EH (cell line): ENCODE measurements around the gene ZNF462.

Experiments
- DNase-seq: peaks from one replicate; pipeline ENCODE4 v3.0.0-alpha.2; 2015; ENCODE audit warnings: low read depth

The ZNF462 gene

GRCh38 chr9:106864373-106865143, 1.6 kb downstream of the ZNF462 start:
- peak; percentile 52 for DNase-seq

- DNase-seq, result no peak
Measured at GRCh38 chr9:106866243-106866642, 3.3 kb downstream of the ZNF462 start.

- no peak for DNase-seq
Measured at GRCh38 chr9:106867286-106867685, 4.3 kb downstream of the ZNF462 start.

GRCh38 chr9:106868087-106868486, 5.1 kb downstream of the ZNF462 start:
- DNase-seq, result no peak

- no peak for DNase-seq
Measured at GRCh38 chr9:106868565-106868964, 5.6 kb downstream of the ZNF462 start.

- DNase-seq, result no peak
Measured at GRCh38 chr9:106869028-106869427, 6.1 kb downstream of the ZNF462 start.

GRCh38 chr9:106869458-106869857, 6.5 kb downstream of the ZNF462 start:
- peak; percentile 44 for DNase-seq

GRCh38 chr9:106872641-106873040, 9.7 kb downstream of the ZNF462 start:
- DNase-seq, result no peak

- DNase-seq, result no peak
Measured at GRCh38 chr9:106874031-106874430, 11.1 kb downstream of the ZNF462 start.

GRCh38 chr9:106874652-106875051, 11.7 kb downstream of the ZNF462 start:
- DNase-seq, result no peak

GRCh38 chr9:106875529-106875928, 12.6 kb downstream of the ZNF462 start:
- DNase-seq, result no peak

GRCh38 chr9:106877345-106877744, 14.4 kb downstream of the ZNF462 start:
- no peak for DNase-seq

- no peak for DNase-seq
Measured at GRCh38 chr9:106878081-106878837, 15.3 kb downstream of the ZNF462 start.

GRCh38 chr9:106878934-106879333, 16.0 kb downstream of the ZNF462 start:
- DNase-seq, result peak; percentile 84

GRCh38 chr9:106879439-106879882, 16.5 kb downstream of the ZNF462 start:
- DNase-seq, result no peak

GRCh38 chr9:106880081-106880480, 17.1 kb downstream of the ZNF462 start:
- no peak for DNase-seq

- DNase-seq, result no peak
Measured at GRCh38 chr9:106880863-106881262, 17.9 kb downstream of the ZNF462 start.

- no peak for DNase-seq
Measured at GRCh38 chr9:106883030-106883429, 20.1 kb downstream of the ZNF462 start.

- peak; percentile 83 for DNase-seq
Measured at GRCh38 chr9:106883626-106884190, 20.7 kb downstream of the ZNF462 start.

- DNase-seq, result peak; percentile 86
Measured at GRCh38 chr9:106885451-106885850, 22.5 kb downstream of the ZNF462 start.

- no peak for DNase-seq
Measured at GRCh38 chr9:106886111-106887046, 23.4 kb downstream of the ZNF462 start.

GRCh38 chr9:106887066-106887465, 24.1 kb downstream of the ZNF462 start:
- no peak for DNase-seq
